Small intestine (tissue), 7 donors: ENCODE measurements around the gene MFRP. TPM values are rescaled to one million over a fixed set of nuclear protein-coding genes. Genes with fewer than 3 reads are reported as not detected.

Source experiments
- DNase-seq, 2 donors: peaks; one replicate each; pipeline versions ENCODE4 v3.0.0 to v3.0.0-alpha.2; 2013
- FAIRE-seq: peaks from 2 replicates; lab custom pipeline; 2012; peaks lifted over from hg19 to GRCh38; lab: Jason Lieb, UNC
- H3K27ac ChIP-seq, 3 donors: one replicate each; pipeline ENCODE4 v1.5.1; 2013; ENCODE audit warnings: low read length in 2 of 3, mild to moderate bottlenecking in 2 of 3, control low read depth in 1 of 3, inconsistent platforms in 1 of 3, low read depth in 1 of 3, moderate library complexity in 1 of 3
- H3K27me3 ChIP-seq, 3 donors: one replicate each; pipeline ENCODE4 v1.6.1; 2013; ENCODE audit warnings: low read length in 3 of 3, inconsistent platforms in 1 of 3; ENCODE audit not compliant: control insufficient read depth in 3 of 3, insufficient read depth in 3 of 3
- H3K36me3 ChIP-seq, 3 donors: one replicate each; pipeline ENCODE4 v1.6.1; 2013; ENCODE audit warnings: low read length in 3 of 3, inconsistent platforms in 1 of 3, low read depth in 1 of 3, mild to moderate bottlenecking in 1 of 3, moderate library complexity in 1 of 3; ENCODE audit not compliant: control insufficient read depth in 3 of 3, insufficient read depth in 2 of 3
- H3K4me1 ChIP-seq, 3 donors: one replicate each; pipeline ENCODE4 v1.6.1; 2013; ENCODE audit warnings: low read length in 2 of 3, inconsistent platforms in 1 of 3, low read depth in 1 of 3, mild to moderate bottlenecking in 1 of 3, moderate library complexity in 1 of 3; ENCODE audit not compliant: control insufficient read depth in 3 of 3, insufficient read depth in 2 of 3
- H3K4me3 ChIP-seq, 3 donors: one replicate each; pipeline ENCODE4 v1.5.1; 2013; ENCODE audit warnings: low read length in 3 of 3, control low read depth in 1 of 3, inconsistent platforms in 1 of 3, low read depth in 1 of 3, mild to moderate bottlenecking in 1 of 3, moderate library complexity in 1 of 3
- H3K9me3 ChIP-seq, 2 donors: one replicate each; pipeline ENCODE4 v1.6.1; 2013; ENCODE audit warnings: low read depth in 1 of 2, low read length in 1 of 2; ENCODE audit not compliant: control insufficient read depth in 2 of 2, insufficient read depth in 1 of 2
- WGBS, 3 donors: extraction: QIAGEN DNeasy Blood & Tissue Kit; methylation state at CpG; one replicate each; pipeline ENCODE4 v1.1.7; 2013; 5-methylcytosine and 5-hydroxymethylcytosine counted together
- polyA plus RNA-seq, 4 donors: library from polyadenylated mRNA; stranded (reverse) in 3 of 4; unstranded in 1 of 4; fragments of 200-250 nt in 3 of 4; fragments of 120-200 nt in 1 of 4; gene quantifications; one replicate each; pipeline versions ENCODE4 v1.2.1 to v1.2.3, GENCODE V29; 2013
- donor health status: healthy with polysubstance abuse.
- donor health status: control.
- donor health status: control.
- donor health status: Bipolar disorder and iron deficiency.
- donor health status: healthy.

MFRP gene
- polyA plus RNA-seq, 4 donors = 0.03 TPM; not detected in 3

DNA sequence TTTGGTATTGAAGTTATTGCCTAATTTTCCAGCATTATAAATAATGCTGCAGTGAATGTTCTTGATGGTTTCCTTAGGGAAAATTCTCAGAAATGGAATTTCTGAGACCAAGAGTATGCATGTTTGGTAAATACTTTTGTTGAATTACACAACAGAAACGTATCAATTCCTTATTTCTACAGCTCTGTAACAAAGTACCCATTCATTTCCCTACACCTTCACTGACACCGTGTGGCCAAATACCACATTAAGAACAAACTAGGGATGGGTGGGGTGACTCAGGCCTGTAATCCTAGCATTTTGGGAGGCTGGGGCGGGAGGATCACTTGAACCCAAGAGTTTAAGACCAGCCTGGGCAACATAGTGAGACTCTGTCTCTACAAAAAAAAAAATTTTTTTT lies 51.3 kb downstream of the MFRP start:
- 58 to 70% (median 69%) methylated on average over 3 of the region's 3 CpGs for WGBS, 3 donors
- Histone ChIP-seq H3K4me3 (no peak overlapping the region), H3K27me3 (no peaks in the 10 kb centered on the region), H3K36me3 (peaks cover 13 to 28% (median 20%) of the 10 kb centered on the region in 3 donors), H3K9me3 (peaks cover 0 to 18% of the 10 kb centered on the region in 2 donors), H3K27ac (no peak overlapping the region), H3K4me1 (peaks cover 0 to 9% (median 0%) of the 10 kb centered on the region in 3 donors)
- no peak for DNase-seq
- FAIRE-seq = no peak

DNA sequence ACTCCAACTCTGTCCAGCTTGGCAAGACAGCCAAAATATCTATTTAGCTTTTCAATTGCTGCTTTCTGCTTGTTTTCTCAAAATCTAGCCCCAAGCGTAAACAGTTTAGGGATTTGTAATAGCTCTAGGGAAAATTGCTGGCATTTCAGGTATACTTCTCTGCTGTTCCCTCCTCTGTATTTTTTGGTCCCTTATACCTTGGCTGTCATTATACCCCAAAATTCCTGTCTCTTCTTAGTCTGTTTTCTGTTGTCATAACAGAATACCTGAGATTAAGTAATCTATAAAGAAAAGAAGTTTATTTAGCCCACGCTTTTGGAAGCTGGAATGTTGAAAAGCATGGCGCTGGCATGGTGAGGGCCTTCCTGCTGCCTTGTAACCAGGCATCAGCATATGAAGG lies 53.0 kb downstream of the MFRP start:
- no peak overlapping the region for H3K4me3 ChIP-seq
- WGBS, 3 donors = 92 to 99% (median 97%) methylated on average over 3 of the region's 3 CpGs
- peaks cover 13 to 27% (median 14%) of the 10 kb centered on the region in 3 donors for H3K36me3 ChIP-seq
- DNase-seq (no peak), FAIRE-seq (no peak)
- H3K4me1 ChIP-seq = peaks cover 0 to 3% (median 0%) of the 10 kb centered on the region in 3 donors
- no peak overlapping the region for H3K27ac ChIP-seq
- peaks cover 0 to 21% of the 10 kb centered on the region in 2 donors for H3K9me3 ChIP-seq
- no peaks in the 10 kb centered on the region for H3K27me3 ChIP-seq

DNA sequence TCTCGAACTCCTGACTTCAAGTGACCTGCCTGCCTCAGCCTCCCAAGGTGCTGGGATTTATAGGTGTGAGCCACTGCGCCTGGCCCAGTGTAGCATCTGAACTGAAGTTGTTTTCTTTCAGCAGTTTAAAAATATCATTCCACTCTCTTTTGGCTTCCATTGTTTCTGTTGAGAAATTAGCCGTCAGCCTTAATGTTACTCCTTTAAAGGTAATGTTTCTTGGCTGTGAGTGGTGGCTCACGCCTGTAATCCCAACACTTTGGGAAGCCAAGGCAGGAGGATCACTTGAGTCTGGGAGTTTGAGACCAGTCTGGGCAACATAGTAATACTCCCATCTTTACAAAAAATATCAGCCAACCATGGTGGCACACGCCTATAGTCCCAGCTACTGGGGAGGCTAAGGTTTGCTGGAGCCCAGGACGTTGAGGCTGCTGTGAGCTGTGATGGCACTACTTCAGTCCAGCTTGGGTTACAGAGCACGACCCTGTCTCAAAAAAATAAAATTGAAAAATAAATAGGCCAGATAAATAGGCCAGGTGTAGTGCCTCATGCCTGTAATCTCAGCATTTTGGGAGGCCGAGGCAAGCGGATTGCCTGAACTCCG lies 55.5 kb downstream of the MFRP start:
- H3K27ac ChIP-seq = no peak overlapping the region
- WGBS, 3 donors = 96 to 98% (median 98%) methylated on average over 10 of the region's 10 CpGs
- no peaks in the 10 kb centered on the region for H3K27me3 ChIP-seq
- H3K4me1 ChIP-seq = no peaks in the 10 kb centered on the region
- peaks cover 11 to 31% (median 12%) of the 10 kb centered on the region in 3 donors for H3K36me3 ChIP-seq
- no peak overlapping the region for H3K4me3 ChIP-seq
- no peak for DNase-seq
- FAIRE-seq = no peak
- H3K9me3 ChIP-seq = peaks cover 0 to 21% of the 10 kb centered on the region in 2 donors

Other genes starting within 250 kb of the MFRP start
- 10 to 100 TPM; 10.8 to 51.2 (median 30.5) TPM for gene DPAGT1, start 244.9 kb downstream of the MFRP start, polyA plus RNA-seq
- gene C2CD2L, start 239.4 kb downstream of the MFRP start, polyA plus RNA-seq = 10 to 100 TPM; 14.9 to 21.7 (median 17.8) TPM
- 10 to 100 TPM; 12.3 to 37.5 (median 19.3) TPM for gene HINFP, start 225.1 kb downstream of the MFRP start, polyA plus RNA-seq
- under 1 TPM in 3 of 4 donors, not detected in 1; 0.27 to 0.73 (median 0.34) TPM for gene ABCG4, start 197.7 kb downstream of the MFRP start, polyA plus RNA-seq
- gene NLRX1, start 178.0 kb downstream of the MFRP start, polyA plus RNA-seq = 10 to 100 TPM in 1 of 4 donors, 1 to 10 TPM in 3; 3.5 to 13.0 (median 6.6) TPM
- 100 to 1,000 TPM in 2 of 4 donors, 10 to 100 TPM in 2; 33.6 to 258 (median 98.5) TPM for gene NHERF4, start 161.2 kb downstream of the MFRP start, polyA plus RNA-seq
- gene CBL, start 140.4 kb downstream of the MFRP start, polyA plus RNA-seq = 10 to 100 TPM in 1 of 4 donors, 1 to 10 TPM in 3; 2.2 to 10.1 (median 4.3) TPM
- gene MCAM, start 29.6 kb downstream of the MFRP start, polyA plus RNA-seq = 10 to 100 TPM in 2 of 4 donors, 1 to 10 TPM in 2; 1.1 to 82.3 (median 11.5) TPM
- gene RNF26, start 12.2 kb downstream of the MFRP start, polyA plus RNA-seq = 10 to 100 TPM in 2 of 4 donors, 1 to 10 TPM in 2; 6.5 to 28.3 (median 17.5) TPM
- gene C1QTNF5, start 5.8 kb downstream of the MFRP start, polyA plus RNA-seq = 10 to 100 TPM in 2 of 4 donors, 1 to 10 TPM in 1, under 1 TPM in 1; 0.89 to 22.5 (median 11.8) TPM
- gene USP2, start 35.0 kb upstream of the MFRP start, polyA plus RNA-seq = 10 to 100 TPM in 2 of 4 donors, 1 to 10 TPM in 2; 3.9 to 19.5 (median 10.3) TPM
- gene THY1, start 76.5 kb upstream of the MFRP start, polyA plus RNA-seq = 10 to 100 TPM in 2 of 4 donors, 1 to 10 TPM in 1, under 1 TPM in 1; 0.54 to 52.5 (median 8.7) TPM